Liver (tissue), 9 donors: Measurements from ENCODE around the gene QPCT. TPM values are rescaled to one million over a fixed set of nuclear protein-coding genes. Genes with fewer than 3 reads are reported as not detected.

ENCODE experiments used
- DNase-seq: peaks from one replicate; pipeline ENCODE4 v3.0.0-alpha.2; 2017; ENCODE audit warnings: low spot score
- H3K27ac ChIP-seq, 2 donors: one replicate each; pipeline ENCODE4 v1.7.0; 2013; ENCODE audit warnings: inconsistent platforms in 2 of 2, low read length in 2 of 2, control low read depth in 1 of 2, low read depth in 1 of 2, mild to moderate bottlenecking in 1 of 2
- H3K27me3 ChIP-seq, 4 donors: one replicate each; pipeline versions ENCODE4 v1.6.1 to v1.7.0; 2013; ENCODE audit warnings: low read length in 3 of 4, inconsistent platforms in 1 of 4, mild to moderate bottlenecking in 1 of 4, moderate library complexity in 1 of 4; ENCODE audit not compliant: control insufficient read depth in 4 of 4, insufficient read depth in 4 of 4
- H3K36me3 ChIP-seq, 4 donors: one replicate each; pipeline versions ENCODE4 v1.6.1 to v1.7.0; 2013; ENCODE audit warnings: low read length in 3 of 4, mild to moderate bottlenecking in 3 of 4, low read depth in 1 of 4, moderate library complexity in 1 of 4; ENCODE audit not compliant: control insufficient read depth in 4 of 4, insufficient read depth in 3 of 4
- H3K4me1 ChIP-seq, 4 donors: one replicate each; pipeline versions ENCODE4 v1.6.1 to v1.7.0; 2013; ENCODE audit warnings: low read length in 3 of 4, mild to moderate bottlenecking in 3 of 4, moderate library complexity in 1 of 4; ENCODE audit not compliant: control insufficient read depth in 4 of 4, insufficient read depth in 4 of 4
- H3K4me3 ChIP-seq, 3 donors: one replicate each; pipeline versions ENCODE4 v1.6.1 to v1.7.0; 2013; ENCODE audit warnings: low read length in 3 of 3, control low read depth in 1 of 3, low read depth in 1 of 3, mild to moderate bottlenecking in 1 of 3
- H3K9ac ChIP-seq, 2 donors: one replicate each; pipeline ENCODE4 v1.7.0; 2013; ENCODE audit warnings: low read length in 2 of 2, mild to moderate bottlenecking in 2 of 2, moderate library complexity in 2 of 2, control low read depth in 1 of 2, low read depth in 1 of 2
- H3K9me3 ChIP-seq, 4 donors: one replicate each; pipeline versions ENCODE4 v1.6.1 to v1.7.0; 2013; ENCODE audit warnings: low read length in 3 of 4; ENCODE audit not compliant: control insufficient read depth in 4 of 4
- EGR1 ChIP-seq, 2 donors: IDR thresholded peaks; 2 replicates each; pipeline ENCODE4 v1.6.1; 2016 to 2018; ENCODE audit warnings: antibody characterized with exemption in 2 of 2, low read depth in 2 of 2
- FOXA1 ChIP-seq: IDR thresholded peaks from 2 replicates; pipeline ENCODE4 v1.6.1; 2016; ENCODE audit warnings: antibody characterized with exemption
- FOXA2 ChIP-seq: IDR thresholded peaks from 2 replicates; pipeline ENCODE4 v1.6.1; 2016; ENCODE audit warnings: antibody characterized with exemption
- GABPA ChIP-seq, 2 donors: IDR thresholded peaks in 1 of 2; conservative IDR thresholded peaks in 1 of 2; 2 replicates each; pipeline ENCODE4 v1.6.1; 2016; ENCODE audit warnings: antibody characterized with exemption in 2 of 2, mild to moderate bottlenecking in 1 of 2, moderate library complexity in 1 of 2
- HNF4A ChIP-seq, 2 donors: conservative IDR thresholded peaks; 2 replicates each; pipeline ENCODE4 v1.6.1; 2016; ENCODE audit warnings: antibody characterized with exemption in 2 of 2, mild to moderate bottlenecking in 2 of 2
- HNF4G ChIP-seq: IDR thresholded peaks from 2 replicates; pipeline ENCODE4 v1.6.1; 2016; ENCODE audit warnings: antibody characterized with exemption
- JUND ChIP-seq, 2 donors: IDR thresholded peaks; 2 replicates each; pipeline ENCODE4 v1.6.1; 2016; ENCODE audit warnings: antibody characterized with exemption in 2 of 2
- NR2F2 ChIP-seq: IDR thresholded peaks from 2 replicates; pipeline ENCODE4 v1.6.1; 2016; ENCODE audit warnings: antibody characterized with exemption
- RAD21 ChIP-seq, 2 donors: IDR thresholded peaks; 2 replicates each; pipeline ENCODE4 v1.6.1; 2016; ENCODE audit warnings: antibody characterized with exemption in 2 of 2, mild to moderate bottlenecking in 2 of 2
- RXRA ChIP-seq, 2 donors: IDR thresholded peaks; 2 replicates each; pipeline ENCODE4 v1.6.1; 2017 to 2018; ENCODE audit warnings: antibody characterized with exemption in 2 of 2, mild to moderate bottlenecking in 1 of 2
- SP1 ChIP-seq: IDR thresholded peaks from 2 replicates; pipeline ENCODE4 v1.6.1; 2018; ENCODE audit warnings: antibody characterized with exemption, mild to moderate bottlenecking
- TAF1 ChIP-seq: conservative IDR thresholded peaks from 2 replicates; pipeline ENCODE4 v1.6.1; 2016; ENCODE audit warnings: antibody characterized with exemption, mild to moderate bottlenecking
- YY1 ChIP-seq: IDR thresholded peaks from 2 replicates; pipeline ENCODE4 v1.6.1; 2016; ENCODE audit warnings: antibody characterized with exemption, mild to moderate bottlenecking
- WGBS: extraction: QIAGEN DNeasy Blood & Tissue Kit; methylation state at CpG from one replicate; pipeline ENCODE4 v1.1.7; 2013; 5-methylcytosine and 5-hydroxymethylcytosine counted together
- polyA plus RNA-seq, 2 donors: library from polyadenylated mRNA; stranded (reverse) in 1 of 2; unstranded in 1 of 2; fragments of 200-250 nt in 1 of 2; fragments of >200 nt in 1 of 2; fragmentation: Nextera tagmentation in 1 of 2; extraction: Ambion mirVana in 1 of 2; gene quantifications; one replicate each; pipeline versions ENCODE4 v1.2.1 to v1.2.3, GENCODE V29; 2013 to 2015
- total RNA-seq, 2 donors: library from RNA; depleted of rRNA; stranded (reverse); fragments of >200 nt; gene quantifications; one replicate each; pipeline ENCODE4 v1.2.3, GENCODE V29; 2014
- TF ChIP-seq, protein P1 (sequence below): IDR thresholded peaks from 2 replicates; pipeline ENCODE4 v1.6.1; 2016; ENCODE audit warnings: antibody characterized with exemption
- TF ChIP-seq, protein P2 (sequence below): IDR thresholded peaks from 2 replicates; pipeline ENCODE4 v1.6.1; 2016; ENCODE audit warnings: antibody characterized with exemption
- TF ChIP-seq, protein P3 (sequence below): fragments of 150-350 bp; IDR thresholded peaks from 2 replicates; pipeline ENCODE4 v1.5.1; 2017; ENCODE audit warnings: improper control_type of control experiment, low read depth, low read length; ENCODE audit not compliant: missing input control
- TF ChIP-seq, protein P4 (sequence below): IDR thresholded peaks from 2 replicates; pipeline ENCODE4 v1.6.1; 2016; ENCODE audit warnings: antibody characterized with exemption, mild to moderate bottlenecking
- TF ChIP-seq, protein P5 (sequence below): IDR thresholded peaks from 2 replicates; pipeline ENCODE4 v1.6.1; 2016; ENCODE audit warnings: antibody characterized with exemption
- donor health status: healthy.
- donor health status: healthy.
- donor health status: healthy.
- donor health status: healthy.
- donor health status: healthy.

The QPCT gene
- total and polyA plus RNA-seq, 4 donors: 0.61 to 3.0 (median 1.2) TPM

DNA sequence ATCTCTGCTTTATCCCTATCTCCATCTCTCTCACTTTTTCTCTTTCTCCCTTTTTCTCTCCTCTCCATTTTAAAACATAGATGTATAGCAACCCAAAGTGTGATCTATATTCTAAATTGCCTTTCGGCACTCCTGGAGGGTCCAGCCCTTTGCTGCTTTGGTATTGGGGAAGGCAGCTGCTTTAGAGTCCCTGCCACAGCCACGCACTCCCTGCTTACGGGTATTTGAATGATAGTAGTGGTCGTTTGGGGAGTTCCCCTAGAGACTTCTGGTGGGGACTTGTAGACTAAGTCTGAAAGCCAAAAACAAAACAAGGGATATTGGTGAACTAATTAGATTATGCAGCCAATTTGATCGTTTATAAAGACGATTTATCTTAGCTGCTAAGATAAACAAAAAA is 11.9 kb downstream of the QPCT start:
- no peak overlapping the region for H3K4me3 ChIP-seq
- H3K27me3 ChIP-seq: no peaks in the 10 kb centered on the region
- no peaks in the 10 kb centered on the region for H3K4me1 ChIP-seq
- DNase-seq: no peak
- H3K27ac ChIP-seq: no peak overlapping the region
- H3K36me3 ChIP-seq: no peaks in the 10 kb centered on the region
- H3K9me3 ChIP-seq: no peaks in the 10 kb centered on the region
- H3K9ac ChIP-seq: no peak overlapping the region
- TF ChIP-seq EGR1 (IDR thresholded peaks at IDR 0.05; ENCODE audit: low read depth in 2 of 2) (no peak), HNF4G (no peak), YY1 (no peak), GABPA (IDR thresholded peaks at IDR 0.05 in 1 of 2, conservative IDR thresholded peaks at IDR 0.05 in 1 of 2) (no peak), RAD21 (IDR thresholded peaks at IDR 0.05) (no peak), RXRA (IDR thresholded peaks at IDR 0.05) (no peak), SP1 (no peak), JUND (IDR thresholded peaks at IDR 0.05) (no peak), HNF4A (conservative IDR thresholded peaks at IDR 0.05) (no peak), NR2F2 (no peak), FOXA1 (no peak), FOXA2 (no peak), TAF1 (no peak)
- TF ChIP-seq, protein P1, sequence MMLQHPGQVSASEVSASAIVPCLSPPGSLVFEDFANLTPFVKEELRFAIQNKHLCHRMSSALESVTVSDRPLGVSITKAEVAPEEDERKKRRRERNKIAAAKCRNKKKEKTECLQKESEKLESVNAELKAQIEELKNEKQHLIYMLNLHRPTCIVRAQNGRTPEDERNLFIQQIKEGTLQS: no peak
- TF ChIP-seq, protein P2, sequence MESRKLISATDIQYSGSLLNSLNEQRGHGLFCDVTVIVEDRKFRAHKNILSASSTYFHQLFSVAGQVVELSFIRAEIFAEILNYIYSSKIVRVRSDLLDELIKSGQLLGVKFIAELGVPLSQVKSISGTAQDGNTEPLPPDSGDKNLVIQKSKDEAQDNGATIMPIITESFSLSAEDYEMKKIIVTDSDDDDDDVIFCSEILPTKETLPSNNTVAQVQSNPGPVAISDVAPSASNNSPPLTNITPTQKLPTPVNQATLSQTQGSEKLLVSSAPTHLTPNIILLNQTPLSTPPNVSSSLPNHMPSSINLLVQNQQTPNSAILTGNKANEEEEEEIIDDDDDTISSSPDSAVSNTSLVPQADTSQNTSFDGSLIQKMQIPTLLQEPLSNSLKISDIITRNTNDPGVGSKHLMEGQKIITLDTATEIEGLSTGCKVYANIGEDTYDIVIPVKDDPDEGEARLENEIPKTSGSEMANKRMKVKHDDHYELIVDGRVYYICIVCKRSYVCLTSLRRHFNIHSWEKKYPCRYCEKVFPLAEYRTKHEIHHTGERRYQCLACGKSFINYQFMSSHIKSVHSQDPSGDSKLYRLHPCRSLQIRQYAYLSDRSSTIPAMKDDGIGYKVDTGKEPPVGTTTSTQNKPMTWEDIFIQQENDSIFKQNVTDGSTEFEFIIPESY: no peak
- TF ChIP-seq, protein P3, sequence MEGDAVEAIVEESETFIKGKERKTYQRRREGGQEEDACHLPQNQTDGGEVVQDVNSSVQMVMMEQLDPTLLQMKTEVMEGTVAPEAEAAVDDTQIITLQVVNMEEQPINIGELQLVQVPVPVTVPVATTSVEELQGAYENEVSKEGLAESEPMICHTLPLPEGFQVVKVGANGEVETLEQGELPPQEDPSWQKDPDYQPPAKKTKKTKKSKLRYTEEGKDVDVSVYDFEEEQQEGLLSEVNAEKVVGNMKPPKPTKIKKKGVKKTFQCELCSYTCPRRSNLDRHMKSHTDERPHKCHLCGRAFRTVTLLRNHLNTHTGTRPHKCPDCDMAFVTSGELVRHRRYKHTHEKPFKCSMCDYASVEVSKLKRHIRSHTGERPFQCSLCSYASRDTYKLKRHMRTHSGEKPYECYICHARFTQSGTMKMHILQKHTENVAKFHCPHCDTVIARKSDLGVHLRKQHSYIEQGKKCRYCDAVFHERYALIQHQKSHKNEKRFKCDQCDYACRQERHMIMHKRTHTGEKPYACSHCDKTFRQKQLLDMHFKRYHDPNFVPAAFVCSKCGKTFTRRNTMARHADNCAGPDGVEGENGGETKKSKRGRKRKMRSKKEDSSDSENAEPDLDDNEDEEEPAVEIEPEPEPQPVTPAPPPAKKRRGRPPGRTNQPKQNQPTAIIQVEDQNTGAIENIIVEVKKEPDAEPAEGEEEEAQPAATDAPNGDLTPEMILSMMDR: no peak
- TF ChIP-seq, protein P4, sequence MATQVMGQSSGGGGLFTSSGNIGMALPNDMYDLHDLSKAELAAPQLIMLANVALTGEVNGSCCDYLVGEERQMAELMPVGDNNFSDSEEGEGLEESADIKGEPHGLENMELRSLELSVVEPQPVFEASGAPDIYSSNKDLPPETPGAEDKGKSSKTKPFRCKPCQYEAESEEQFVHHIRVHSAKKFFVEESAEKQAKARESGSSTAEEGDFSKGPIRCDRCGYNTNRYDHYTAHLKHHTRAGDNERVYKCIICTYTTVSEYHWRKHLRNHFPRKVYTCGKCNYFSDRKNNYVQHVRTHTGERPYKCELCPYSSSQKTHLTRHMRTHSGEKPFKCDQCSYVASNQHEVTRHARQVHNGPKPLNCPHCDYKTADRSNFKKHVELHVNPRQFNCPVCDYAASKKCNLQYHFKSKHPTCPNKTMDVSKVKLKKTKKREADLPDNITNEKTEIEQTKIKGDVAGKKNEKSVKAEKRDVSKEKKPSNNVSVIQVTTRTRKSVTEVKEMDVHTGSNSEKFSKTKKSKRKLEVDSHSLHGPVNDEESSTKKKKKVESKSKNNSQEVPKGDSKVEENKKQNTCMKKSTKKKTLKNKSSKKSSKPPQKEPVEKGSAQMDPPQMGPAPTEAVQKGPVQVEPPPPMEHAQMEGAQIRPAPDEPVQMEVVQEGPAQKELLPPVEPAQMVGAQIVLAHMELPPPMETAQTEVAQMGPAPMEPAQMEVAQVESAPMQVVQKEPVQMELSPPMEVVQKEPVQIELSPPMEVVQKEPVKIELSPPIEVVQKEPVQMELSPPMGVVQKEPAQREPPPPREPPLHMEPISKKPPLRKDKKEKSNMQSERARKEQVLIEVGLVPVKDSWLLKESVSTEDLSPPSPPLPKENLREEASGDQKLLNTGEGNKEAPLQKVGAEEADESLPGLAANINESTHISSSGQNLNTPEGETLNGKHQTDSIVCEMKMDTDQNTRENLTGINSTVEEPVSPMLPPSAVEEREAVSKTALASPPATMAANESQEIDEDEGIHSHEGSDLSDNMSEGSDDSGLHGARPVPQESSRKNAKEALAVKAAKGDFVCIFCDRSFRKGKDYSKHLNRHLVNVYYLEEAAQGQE: no peak
- TF ChIP-seq, protein P5, sequence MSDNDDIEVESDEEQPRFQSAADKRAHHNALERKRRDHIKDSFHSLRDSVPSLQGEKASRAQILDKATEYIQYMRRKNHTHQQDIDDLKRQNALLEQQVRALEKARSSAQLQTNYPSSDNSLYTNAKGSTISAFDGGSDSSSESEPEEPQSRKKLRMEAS: no peak
- 74% methylated on average over 6 of the region's 6 CpGs for WGBS
